Left hindlimb (tissue), 1 donor: ENCODE measurements around the gene TTC3.

Experiments
- DNase-seq: peaks from one replicate; pipeline ENCODE4 v3.0.0-alpha.2; 2018

The TTC3 gene

DNA sequence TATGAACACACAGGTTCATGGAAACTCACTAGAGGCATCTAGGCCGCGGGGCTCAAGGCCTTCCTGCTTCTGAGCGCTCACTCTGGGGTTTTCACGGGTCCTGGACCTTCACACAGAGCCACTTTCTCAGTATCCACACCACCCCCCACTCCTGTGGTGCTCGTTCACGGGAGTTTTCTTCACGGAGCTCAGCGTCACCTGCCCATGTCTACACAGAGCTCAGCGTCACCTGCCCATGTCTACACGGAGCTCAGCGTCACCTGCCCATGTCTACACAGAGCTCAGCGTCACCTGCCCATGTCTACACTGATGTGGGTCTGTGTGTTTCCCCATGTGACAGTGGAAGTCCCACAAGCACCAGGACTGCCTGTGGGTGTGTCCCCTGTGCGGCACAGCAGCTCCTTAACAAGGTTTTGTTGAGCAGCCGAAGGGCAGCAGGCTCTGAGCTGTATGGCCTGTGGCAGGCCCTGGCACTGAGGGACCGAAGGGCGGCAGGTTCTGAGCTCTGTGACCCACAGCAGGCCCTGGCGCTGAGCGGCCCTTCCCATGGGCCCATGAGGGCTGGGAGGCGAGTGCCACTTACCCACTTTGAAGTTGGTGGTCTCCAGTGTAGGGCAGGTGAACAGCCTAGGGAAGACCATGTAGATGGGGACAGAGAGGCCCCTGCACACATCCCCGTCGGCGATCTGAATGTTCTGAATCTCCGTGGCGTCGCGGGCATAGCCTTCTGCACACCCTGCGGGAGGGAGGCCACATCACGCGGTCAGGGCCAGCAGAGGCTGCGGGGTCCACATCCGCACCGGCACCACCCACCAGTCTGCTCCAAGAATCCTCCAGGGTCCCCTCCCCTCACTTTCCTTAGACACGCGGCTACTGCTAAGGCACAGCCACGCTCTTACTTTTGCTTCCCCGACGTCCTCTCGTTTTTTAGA is 154.3 kb downstream of the TTC3 start:
- DNase-seq = no peak

- no peak for DNase-seq
Measured at GRCh38 chr21:37228003-37228400, 154.9 kb downstream of the TTC3 start.

GRCh38 chr21:37230632-37231248 is 157.7 kb downstream of the TTC3 start:
- no peak for DNase-seq

GRCh38 chr21:37231249-37231645 is 158.2 kb downstream of the TTC3 start:
- no peak for DNase-seq

- DNase-seq = no peak
Measured at GRCh38 chr21:37231671-37232070, 158.6 kb downstream of the TTC3 start.

DNA sequence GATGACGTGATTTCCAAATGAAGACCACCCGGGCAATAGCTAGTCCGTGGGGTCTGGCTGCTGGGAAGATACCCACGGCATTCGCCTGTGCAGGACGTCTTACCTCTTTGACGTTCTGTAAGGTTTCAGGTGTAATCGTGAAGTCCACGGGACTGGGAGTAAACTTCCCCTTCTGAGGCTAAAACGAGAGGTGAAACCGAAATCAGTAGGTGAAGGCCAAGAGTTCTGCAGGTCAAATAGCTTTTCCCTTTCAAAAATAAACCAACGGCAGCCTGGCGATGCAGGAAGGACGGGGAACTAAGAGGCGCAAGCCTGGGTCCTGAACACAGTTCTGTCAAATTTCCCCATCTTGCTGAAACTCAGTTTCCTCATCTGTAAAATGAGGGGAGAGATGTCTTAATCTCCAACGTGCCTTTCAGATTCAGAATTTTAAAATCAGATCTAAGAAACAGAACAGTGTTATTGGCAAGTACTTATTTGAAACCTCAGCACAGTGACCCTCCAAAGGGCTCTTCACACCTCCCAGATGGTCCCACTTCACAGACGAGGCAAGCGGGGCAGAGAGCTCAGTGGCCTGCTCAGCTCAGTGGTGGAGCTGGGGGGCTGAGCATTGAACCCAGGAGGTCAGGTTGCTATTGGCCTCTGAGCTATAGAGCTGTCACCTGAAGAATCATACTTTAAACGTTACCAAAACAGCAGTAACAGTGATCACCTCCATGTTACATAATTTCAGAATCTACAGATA is 159.4 kb downstream of the TTC3 start:
- no peak for DNase-seq

DNA sequence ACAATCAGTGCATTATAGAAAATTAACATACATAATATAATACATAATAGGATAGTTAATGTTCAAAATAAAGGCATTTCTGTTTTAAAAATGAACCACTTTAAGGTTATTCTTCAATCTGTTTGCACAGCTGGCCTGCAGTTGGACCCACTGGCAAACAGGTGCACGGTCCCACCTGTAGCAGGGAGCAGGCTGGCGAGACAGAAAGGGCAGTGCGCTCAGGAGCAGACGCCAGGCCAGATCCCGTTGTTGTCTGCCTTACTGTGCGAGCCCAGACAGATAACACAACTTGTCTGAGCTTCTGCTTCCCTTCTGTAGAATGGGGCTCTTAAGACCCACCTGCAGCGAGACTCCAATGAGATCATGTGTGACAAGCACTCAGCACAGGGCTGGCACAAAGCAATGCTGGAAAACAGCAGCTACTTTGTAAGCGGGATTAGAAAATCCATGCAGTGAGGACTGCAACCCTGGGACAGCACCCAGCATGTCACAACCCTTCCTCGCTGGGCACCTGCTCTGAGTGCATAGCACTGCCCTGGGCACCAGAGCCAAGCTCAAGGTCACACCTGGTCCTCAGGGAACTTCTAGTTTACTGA is 160.6 kb downstream of the TTC3 start:
- DNase-seq = no peak

GRCh38 chr21:37237346-37237745 is 164.3 kb downstream of the TTC3 start:
- no peak for DNase-seq

GRCh38 chr21:37237764-37238163 is 164.7 kb downstream of the TTC3 start:
- DNase-seq = no peak

GRCh38 chr21:37240978-37241377 is 167.9 kb downstream of the TTC3 start:
- no peak for DNase-seq

DNA sequence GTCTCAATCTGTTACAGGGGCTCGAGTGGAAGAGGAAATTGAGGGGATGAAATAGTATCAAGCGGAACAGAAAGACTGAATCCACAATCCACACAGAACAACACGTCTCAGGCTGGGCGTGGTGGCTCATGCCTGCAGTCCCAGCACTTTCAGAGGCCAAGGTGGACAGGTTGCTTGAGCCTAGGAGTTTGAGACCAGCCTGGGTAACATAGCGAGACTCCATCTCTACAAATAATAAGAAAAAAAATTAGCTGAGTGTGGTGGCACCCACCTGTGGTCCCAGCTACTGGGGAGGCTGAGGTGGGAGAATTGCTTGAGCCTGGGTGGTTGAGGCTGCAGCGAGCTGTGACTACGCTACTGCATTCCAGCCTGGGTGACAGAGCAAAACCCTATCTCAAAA is 168.4 kb downstream of the TTC3 start:
- no peak for DNase-seq

DNA sequence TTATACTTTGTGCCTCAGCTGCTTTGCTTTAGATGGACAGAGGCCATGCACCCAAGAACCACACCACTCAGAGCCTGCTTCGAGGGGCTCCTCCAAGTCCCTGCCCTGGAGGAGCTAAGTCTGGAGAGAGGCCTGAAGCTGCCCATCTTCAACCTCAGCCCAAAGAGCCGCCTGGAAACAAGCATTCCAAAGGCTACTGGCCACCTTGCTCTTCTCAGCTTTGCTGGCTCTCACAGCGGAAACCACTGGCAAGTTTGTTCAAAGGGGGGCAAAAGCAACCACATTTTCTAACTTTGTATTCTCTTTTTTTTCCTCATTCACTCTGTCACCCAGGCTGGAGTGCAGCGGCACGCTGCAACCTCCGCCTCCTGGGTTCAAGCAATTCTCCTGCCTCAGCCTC is 170.9 kb downstream of the TTC3 start:
- no peak for DNase-seq

- no peak for DNase-seq
Measured at GRCh38 chr21:37244501-37245095, 171.5 kb downstream of the TTC3 start.

- no peak for DNase-seq
Measured at GRCh38 chr21:37245151-37245550, 172.1 kb downstream of the TTC3 start.

DNA sequence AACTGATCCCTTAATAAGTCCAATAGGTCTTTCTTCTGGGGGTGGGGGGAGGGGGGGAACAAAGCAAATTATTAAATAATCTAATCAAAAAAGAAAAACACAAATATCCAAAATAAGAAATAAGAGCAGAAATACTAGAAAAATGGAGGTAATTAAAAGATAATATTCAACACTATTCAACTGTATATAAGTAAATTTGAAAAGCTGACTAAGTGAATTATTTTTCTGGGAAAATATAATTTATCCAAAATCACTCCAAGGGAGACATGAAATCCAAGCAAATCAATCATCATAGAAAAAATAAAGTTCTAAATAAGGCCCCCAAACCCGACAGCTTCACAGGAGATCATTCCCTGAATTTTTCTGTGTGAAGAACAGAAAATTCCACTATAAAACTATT is 175.2 kb downstream of the TTC3 start:
- no peak for DNase-seq

DNA sequence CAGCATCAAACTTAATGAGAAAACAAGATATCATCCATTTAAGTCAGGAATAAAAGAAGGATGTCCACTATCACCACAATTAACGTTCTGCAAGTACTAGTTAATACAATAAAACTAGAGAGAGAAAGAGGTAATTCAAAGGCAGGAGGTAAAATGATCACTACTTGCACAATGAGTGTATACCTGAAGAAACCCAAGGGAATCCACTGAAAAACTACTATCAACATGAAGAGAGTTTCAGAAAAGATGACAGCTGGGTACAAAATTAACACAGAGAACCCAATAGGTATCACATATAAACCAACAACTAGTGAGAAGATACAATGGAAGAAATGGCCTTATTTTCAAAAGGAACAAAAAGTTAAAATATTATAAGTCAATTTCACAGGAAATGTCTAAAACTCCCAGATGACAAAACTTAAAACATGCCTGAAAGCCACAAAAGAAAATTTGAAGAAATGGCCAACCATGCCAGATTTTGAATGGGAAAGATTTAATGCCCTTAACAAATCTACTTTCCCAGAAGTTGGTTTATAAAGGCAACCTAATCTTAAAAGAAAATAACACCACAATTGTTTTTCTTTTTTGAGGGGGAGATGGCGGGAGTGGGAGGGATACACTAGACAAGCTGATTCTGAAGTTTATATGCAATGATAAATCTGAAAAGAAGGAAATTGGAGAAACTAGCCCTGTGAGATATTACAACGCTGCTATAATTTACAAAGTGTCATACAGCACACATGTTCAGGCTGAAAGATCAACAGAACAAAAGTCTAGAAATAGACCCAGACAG is 176.3 kb downstream of the TTC3 start:
- DNase-seq = no peak

DNA sequence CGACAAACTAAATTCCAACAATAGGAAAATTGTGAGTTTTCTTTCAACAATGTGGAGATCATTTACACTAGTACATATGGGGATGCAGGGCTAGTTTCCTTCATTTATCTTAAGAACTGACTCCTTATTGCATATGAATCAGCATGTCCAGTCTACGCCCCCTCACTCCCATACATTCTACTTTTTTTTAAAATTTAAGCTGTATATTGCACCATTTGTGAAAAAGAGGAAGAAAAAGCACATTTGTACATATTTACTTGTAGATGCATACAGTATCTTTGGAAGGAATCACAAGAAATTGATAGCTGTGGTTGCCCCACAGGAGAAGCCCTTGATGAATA is 178.2 kb downstream of the TTC3 start:
- no peak for DNase-seq
